DLD1 (cell line): ENCODE measurements around the gene EVI2B.
"Not testable (repeated sequence)": the region's sequence is repeated elsewhere in the genome, so short reads cannot be mapped to it uniquely, and the experiment has no call there.

ENCODE experiments used
- in situ Hi-C: cut with HindIII; loops from 2 replicates; pipeline ENCODE4 v1.10.0; 2017; ENCODE audit warnings: low sequenced_read_pairs

The EVI2B gene, protein sequence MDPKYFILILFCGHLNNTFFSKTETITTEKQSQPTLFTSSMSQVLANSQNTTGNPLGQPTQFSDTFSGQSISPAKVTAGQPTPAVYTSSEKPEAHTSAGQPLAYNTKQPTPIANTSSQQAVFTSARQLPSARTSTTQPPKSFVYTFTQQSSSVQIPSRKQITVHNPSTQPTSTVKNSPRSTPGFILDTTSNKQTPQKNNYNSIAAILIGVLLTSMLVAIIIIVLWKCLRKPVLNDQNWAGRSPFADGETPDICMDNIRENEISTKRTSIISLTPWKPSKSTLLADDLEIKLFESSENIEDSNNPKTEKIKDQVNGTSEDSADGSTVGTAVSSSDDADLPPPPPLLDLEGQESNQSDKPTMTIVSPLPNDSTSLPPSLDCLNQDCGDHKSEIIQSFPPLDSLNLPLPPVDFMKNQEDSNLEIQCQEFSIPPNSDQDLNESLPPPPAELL

DNA sequence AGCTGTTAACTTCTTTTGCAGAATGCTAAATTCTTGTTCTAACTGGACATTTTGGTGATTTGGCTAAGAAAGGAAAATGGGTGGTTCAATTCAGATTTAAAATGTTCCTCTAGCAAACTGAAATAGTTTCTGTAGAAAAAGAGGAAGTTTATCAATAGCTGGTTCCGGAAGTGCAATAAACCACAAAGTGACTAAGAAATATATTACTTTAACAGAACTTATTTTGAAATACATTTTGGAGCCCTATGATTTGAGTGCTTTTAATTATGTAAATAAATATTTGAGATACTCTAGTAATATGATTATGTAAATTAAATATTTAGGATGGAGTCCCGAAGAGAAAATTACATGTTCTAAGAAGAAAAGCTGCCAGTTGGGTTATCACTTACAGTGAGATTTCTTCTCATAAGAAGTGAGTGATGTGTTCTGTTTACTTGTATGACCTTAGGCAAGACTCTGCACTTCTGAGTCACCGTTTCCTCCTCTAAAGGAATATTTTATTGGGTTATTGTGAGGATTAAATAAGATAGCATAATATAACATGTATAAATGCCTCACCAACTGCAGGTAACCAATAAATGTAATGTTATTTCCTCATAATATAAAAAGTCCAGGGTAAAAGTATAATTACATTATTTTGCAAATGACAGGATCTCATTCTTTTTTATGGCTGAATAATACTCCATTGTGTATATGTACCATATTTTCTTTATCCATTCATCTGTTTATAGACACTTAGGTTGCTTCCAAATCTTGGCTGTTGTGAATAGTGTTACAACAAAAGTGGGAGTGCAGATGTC is at the start of gene EVI2B:
TSS of gene EVI2B (minus strand) at position 73 of the 800 bp plus-strand sequence. CDS start 8,445 bp downstream, outside the sequence.
- in situ Hi-C loops: no loop called here

DNA sequence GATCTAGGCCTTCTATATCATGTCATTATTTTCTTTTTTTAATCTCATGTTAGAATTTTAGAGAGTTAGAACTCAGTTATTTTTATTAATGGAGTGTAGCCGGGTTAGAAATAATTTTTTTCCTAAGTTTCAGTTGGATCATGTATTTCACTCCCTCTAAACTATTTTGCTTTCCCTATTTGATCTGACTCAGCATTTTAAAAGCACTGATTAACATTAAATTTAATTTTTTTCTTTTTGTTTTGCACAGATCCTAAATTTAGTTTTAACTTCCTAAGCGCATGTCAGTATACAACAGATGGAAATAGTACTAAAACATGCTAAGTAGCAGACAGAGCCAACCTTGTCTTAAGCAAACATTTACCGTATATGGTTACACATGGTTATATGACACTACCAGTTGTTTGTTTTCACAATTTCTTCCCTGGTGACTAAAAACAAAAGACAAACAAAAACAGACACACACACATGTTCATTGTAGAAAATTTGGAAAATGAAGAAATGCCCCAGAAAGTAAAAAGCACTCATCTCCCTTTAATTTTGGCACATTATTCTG is 44.1 kb upstream of the EVI2B start:
- in situ Hi-C loops: no loop called here

DNA sequence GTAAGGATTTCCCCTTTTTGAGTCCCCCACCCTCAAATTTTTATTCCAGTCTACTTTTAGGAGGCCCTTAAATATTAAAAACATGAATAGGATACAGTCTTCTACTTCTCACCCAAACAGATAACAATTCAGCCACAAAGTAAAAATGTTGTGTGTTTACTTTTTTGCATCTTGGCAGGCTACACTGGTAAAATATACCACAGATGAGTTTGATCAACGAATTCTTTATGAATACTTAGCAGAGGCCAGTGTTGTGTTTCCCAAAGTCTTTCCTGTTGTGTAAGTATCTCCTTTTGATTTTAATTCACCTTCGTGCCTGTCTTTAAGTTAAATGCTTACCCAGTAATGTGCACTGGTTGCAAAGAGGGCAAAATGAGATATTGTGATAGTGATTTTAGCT is 43.2 kb upstream of the EVI2B start:
- in situ Hi-C loops: no loop called here

DNA sequence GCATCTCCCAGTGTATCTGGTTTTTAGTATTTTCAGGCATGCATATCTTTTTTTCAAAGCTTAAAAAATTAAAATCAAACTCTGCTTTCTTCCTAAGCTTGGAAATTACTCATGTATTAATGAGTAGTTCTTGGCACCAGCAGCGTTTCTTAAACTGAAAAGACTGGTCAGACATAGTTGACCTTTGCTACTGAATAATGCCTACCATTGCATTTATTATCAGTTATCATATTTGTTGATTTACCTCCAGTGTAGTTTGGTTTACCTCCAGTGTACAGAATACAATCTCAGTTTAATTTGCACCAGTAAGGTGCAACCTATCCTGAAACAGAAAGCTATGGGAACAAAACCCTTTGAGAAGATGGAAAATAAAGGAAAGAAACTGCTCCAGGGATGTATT is 42.1 kb upstream of the EVI2B start:
- in situ Hi-C loops: no loop called here

DNA sequence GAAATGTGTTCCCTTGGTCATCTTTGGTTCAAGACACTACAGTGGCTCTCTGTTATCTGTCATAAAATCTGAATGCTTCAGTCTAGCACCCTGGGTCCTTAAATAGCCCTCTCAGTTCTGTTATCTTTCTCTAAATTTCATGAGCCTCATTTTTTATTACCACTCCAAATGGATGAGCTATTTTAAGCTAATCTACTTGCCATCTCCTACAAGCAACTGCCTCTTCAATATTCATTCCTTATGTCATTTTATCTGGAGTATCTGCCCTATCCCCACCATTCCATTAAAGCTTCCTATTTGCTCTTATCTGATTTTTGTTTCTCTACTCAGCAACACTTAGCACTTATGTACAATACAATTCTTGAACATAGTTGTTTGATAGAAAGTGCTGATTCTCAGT is 35.6 kb upstream of the EVI2B start:
- in situ Hi-C loops: no loop called here

DNA sequence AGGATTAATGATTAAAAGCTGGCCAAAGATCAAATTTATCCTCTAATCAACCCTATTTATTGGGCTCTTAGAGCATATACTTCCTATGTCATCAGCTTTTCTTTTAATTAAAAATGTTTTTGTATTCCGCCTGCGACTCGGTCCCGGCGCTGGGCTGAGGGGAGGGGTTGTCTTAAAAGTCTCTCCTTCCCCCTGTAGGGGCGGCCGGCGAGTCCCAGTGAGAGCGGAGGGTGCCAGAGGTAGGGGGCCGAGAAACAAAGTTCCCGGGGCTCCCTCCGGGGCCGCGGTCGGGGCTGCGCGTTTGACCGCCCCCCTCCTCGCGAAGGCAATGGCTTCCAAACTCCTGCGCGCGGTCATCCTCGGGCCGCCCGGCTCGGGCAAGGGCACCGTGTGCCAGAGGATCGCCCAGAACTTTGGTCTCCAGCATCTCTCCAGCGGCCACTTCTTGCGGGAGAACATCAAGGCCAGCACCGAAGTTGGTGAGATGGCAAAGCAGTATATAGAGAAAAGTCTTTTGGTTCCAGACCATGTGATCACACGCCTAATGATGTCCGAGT is 31.4 kb upstream of the EVI2B start:
- in situ Hi-C loops: not testable (repeated sequence)

DNA sequence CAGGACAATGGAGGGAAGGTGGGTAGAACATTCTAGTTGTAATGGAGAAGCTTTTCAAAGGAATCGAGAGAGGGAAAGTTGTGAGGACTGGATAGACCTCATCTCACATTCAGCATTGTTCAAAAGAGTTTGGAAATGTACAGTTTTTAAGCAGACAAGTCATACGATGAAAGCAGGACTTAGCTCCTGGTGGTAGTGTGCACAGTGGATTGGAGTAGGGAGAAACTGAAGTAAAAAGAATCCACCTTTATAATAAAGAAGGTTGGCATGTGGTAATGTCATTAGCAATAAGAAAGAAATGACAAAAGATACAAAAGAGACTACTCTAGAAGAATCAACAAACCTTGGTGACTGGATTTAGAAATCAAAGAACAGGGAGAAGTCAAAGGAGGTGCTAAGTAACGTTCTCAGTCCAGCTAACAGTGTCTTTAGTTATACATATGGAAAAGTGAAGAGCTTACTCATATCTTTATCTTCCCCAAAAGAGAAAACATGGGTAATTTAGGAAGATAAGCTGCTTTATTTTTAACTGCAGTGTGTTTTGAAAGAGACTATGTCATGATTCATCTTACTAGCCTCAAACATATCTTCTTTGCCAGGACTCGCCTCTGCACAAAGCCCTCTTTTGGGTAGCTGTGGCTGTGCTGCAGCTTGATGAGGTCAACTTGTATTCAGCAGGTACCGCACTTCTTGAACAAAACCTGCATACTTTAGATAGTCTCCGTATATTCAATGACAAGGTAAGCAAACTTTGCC is 26.2 kb upstream of the EVI2B start:
- in situ Hi-C loops: no loop called here

DNA sequence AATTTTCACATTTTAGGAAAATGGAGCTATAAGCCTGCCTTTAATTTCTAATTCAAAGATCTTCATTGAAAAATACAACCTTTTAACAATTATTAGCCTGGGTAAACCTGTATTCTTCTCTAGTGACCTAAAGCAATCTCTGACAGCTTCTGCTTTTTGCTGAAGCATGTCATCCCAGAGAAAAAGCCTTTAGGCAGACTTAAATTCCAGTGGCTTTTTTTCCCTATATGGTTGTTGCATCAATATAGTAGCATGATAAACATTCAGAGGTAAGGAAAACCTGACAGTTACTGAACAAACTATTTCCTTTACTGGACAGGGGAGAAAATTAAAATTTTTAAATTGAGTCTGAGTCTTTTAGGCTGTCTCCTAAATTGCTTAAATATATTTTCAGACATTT is 15.4 kb upstream of the EVI2B start:
- in situ Hi-C loops: no loop called here

DNA sequence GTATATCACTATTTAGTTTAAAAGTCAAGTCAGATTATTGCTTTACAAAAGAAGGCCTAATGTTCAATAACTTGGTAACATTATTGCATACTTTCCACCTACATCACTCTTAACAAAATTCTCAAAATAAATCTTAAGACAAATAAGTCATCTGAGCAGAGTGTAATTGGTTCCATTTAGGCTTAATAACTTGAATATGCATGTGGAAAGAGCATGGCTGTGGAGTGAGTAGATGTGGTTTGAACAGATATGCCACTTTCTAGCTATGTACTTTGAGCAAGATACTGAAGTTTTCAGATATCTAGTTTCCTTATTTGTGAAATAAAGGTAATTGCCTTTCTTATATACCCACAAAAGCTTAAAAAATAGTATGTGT is 14.3 kb upstream of the EVI2B start:
- in situ Hi-C loops: no loop called here

DNA sequence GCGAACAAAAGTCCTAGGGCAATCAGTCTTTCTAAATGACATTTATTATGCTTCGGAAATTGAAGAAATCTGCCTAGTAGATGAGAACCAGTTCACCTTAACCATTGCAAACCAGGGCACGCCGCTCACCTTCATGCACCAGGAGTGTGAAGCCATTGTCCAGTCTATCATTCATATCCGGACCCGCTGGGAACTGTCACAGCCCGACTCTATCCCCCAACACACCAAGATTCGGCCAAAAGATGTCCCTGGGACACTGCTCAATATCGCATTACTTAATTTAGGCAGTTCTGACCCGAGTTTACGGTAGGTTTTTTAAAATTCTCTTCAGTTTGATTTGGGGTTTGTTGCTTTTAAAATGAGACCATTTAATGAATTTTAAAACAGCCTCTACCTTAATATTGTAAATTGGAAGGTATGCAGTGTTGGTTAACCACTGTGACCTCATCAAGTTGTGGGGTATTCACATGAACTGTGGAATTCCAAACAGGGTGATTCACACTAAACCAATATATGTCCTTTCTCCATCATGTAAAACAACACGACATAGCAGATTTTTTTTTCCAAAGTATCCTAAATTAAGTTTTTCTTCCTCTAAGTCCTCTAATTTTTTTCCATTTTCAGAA is 13.8 kb upstream of the EVI2B start:
- in situ Hi-C loops: no loop called here

DNA sequence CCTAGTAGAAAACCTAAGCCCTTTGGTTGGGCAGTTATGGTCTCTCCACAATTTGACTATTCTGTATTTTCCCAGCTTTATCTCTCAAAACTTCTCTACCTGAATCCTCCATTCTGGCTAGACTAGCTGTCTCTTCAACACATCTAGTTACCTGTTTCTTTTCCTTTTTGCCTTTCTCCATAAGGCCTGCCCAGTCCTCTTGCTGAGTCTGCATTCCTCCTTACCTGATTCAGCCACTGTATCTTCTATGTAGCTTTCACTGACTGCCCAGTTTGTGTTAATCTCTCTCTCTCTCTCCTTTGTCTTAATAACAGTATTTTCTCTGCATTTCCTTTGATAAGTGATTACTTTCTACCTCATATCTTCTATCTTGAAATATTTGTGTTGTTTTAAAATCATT is 9.7 kb upstream of the EVI2B start:
- in situ Hi-C loops: no loop called here

DNA sequence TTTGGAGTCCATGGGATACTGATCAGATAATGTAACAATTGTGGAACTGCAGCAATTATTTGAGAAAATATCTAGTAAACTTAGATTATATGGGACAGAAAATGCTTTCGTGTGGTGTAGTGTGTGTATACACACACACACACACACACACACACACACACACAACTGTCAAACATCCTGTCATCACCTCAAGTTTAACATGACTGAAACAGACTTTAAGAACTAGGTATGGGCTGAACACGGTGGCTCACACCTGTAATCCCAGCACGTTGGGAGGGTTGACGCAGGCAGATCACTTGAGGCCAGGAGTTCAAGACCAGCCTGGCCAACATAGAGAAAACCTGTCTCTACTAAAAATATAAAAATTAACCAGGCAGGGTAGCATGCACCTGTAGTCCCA is 8.1 kb upstream of the EVI2B start:
- in situ Hi-C loops: no loop called here

DNA sequence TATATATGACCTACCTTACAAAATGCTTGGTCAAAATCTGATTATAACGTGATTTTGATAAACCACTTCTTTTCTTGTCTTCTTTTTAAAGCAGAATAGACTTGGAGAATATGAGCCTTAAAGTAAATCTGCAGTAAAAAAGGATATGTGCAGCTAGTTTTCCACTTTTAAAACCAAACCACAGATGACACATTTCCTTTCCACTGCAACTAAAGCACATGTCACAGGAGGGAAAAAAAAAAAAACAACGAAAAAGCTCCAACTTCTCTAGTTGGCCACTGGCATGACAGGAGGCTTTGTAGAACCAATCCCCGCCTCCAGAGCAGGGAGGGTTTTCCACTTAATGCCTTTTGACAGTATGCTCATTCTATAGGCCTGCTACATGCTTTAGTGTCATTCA is 7.6 kb upstream of the EVI2B start, which contains the start of gene EVI2A:
TSS of gene EVI2A (minus strand) at position 142 of the 400 bp plus-strand sequence. CDS start 2,609 bp downstream, outside the sequence.
- in situ Hi-C loops: no loop called here

DNA sequence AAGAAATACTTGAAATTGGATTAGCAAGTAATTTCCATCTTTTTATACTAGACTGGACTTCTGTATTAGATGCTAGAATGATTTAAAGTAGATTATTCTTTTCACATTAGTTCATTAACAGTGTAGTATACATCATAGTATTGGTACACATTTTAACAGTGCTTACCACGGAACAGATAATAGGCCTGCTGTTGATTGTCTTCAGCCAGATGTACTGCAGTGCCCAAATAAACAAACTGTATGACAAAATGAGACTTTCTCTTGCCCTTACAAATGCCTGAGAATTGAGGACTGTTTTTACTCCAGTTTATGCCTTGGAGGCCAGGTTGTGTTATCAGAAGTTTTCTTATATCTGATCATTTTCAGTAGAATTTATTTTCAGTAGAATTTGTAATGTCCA is 6.9 kb upstream of the EVI2B start:
- in situ Hi-C loops: no loop called here

DNA sequence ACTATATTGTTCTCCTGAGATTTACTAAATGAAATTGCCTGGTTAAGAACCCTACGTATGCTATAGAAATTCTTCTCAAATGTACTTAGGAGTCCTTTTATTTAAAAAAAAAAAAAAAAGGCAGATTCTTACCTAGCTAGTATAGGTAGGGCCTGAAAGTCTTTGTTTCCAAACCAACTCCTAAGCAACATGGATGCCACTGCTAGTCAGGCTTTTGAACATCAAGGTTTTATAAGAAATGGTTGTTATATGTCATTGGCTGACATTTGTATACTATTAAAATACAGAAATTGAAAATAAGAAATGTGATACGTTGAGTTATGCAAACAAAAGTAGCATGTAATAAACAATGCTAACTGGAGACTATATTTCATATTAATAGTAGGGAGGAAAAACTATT is 6.4 kb upstream of the EVI2B start:
- in situ Hi-C loops: no loop called here

DNA sequence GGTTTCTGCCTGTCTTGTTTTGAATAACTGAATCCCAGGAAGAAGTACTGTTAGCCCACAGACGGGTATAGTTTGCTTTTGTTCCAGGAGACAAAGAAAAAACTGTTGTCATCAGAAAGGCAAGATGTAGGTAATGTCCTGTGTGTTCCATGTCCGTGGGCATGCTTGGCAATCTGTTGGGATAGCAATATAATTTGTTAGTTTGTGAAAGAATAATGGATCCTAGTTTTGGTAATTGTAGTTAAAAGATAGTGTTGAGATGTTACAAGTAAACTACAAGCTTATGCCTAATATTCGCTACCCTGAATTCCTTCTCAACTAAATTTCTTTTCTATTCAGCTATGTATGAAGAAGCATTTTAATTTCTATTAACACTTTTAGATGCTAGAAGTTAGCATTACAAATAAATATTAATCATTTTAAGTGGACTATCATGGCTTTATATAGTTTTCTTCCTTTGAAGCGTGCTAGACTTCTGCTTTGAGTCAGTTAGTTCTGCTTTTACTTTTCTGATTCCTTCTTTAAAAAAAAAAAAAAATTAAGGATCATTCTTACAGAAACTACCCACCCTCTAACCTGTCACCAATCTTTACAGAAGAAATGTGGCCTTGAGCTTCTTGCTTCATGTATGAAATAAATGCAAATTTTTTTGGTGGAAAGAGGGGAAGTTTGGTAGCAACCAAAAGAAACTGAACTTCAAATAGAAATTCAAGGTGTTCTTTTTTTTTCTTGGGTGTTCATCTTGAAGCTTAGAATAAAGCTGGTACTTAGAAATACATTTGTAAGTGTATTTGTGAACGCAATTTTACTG is 5.2 kb upstream of the EVI2B start:
- in situ Hi-C loops: no loop called here

DNA sequence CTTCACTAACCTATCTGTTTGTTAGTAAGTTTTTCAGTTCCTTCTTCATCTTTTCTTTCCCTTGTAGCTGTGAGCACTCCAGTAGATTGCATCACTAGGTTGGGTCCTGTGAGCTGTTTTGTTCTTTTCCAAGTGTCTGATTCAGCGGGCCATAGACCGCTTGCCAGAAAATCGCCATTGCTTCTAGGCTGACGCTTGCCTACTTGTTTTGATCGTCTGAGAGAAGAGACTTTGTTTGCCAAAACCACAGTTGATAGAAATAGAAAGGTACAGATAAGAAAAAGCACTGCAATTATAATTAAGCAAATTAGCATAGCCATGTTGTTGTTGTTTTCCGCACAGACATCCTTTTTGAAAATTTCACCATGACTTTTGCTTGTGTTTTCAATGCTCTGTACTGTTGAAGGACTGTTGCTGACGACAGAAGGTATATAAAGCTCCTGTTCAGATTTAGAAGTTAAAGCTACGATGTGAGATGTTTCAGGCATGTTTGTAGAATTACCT is 4.5 kb upstream of the EVI2B start:
- in situ Hi-C loops: no loop called here

DNA sequence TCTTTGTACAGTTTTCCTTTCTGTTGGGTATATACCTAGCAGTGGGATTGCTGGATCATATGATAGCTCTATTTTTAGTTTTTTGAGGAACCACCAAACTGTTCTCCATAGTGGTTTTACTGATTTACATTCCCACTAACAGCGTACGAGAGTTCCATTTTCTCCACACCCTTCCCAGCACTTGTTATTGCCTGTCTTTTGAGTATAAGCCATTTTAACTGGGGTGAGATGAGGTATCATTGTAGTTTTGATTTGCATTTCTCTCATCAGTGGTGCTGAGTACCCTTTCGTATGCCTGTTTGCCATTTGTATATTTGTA is 887 bp upstream of the EVI2B start:
- in situ Hi-C loops: no loop called here

DNA sequence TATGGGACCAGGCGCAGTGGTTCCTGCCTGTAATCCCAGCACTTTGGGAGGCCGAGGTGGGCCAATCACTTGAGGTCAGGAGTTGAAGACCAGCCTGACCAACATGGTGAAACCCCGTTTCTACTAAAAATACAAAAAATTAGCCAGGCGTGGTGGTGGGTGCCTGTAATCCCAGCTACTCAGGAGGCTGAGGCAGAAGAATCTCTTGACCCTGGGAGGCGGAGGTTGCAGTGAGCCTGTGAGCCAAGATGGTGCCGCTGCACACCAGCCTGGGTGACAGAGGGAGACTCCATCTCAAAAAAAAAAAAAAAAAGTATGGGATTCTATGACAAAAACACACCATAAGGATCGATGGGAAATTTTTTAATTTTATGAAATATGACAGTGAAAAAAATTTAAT is 1.6 kb downstream of the EVI2B start:
- in situ Hi-C loops: not testable (repeated sequence)
